GM23248 (cell line): ENCODE measurements around the gene PRKACB.

Source experiments
- EZH2 ChIP-seq: fragments of 200-600 bp; sonication (generic); IDR thresholded peaks from 2 replicates; pipeline ENCODE4 v1.6.1; 2018; ENCODE audit warnings: antibody characterized with exemption, mild to moderate bottlenecking; ENCODE audit not compliant: insufficient read depth, poor library complexity, severe bottlenecking
- EZH2phosphoT487 ChIP-seq: fragments of 200-600 bp; sonication (generic); IDR thresholded peaks from 2 replicates; pipeline ENCODE4 v1.6.1; 2018; ENCODE audit warnings: antibody characterized with exemption, moderate library complexity, mild to moderate bottlenecking, low read depth; ENCODE audit not compliant: insufficient read depth

DNA sequence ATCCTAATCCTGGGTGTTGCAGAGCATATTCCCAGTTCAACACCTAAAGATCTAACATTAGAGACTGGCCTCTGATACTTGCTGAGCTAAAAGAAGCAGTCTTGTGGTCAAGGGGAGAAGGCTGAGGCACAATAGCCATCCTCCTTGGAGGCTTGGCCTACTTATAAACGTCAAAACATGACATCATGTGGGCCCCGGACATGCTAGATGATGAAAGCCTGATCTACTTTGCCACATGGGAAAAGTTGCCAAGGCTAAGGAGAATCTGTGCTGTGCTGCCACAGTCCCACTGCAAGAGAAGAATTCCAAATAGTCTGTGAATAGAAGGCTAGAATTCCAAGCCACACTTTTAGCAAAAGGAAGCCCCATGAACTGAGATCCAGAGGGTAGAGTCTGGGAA lies 113.5 kb downstream of the PRKACB start:
- TF ChIP-seq EZH2phosphoT487 (no peak), EZH2 (no peak)
